GM12865 (cell line): Measurements from ENCODE around the gene DGCR6L.
A peak's percentile ranks its signal among the peaks of the same experiment; 100 is the strongest.
"Not testable (repeated sequence)": the region's sequence is repeated elsewhere in the genome, so short reads cannot be mapped to it uniquely, and the experiment has no call there.

ENCODE experiments used
- DNase-seq: peaks from one replicate; pipeline ENCODE4 v3.0.0; 2010; ENCODE audit warnings: low read depth
- H3K4me3 ChIP-seq: 2 replicates; pipeline ENCODE4 v1.5.1; 2011; ENCODE audit warnings: mild to moderate bottlenecking, low read depth, low read length, control low read depth
- TF ChIP-seq, protein P1 (sequence below): IDR thresholded peaks from 2 replicates; pipeline ENCODE4 v1.5.1; 2011; ENCODE audit warnings: low read length, control low read depth, low read depth, inconsistent platforms; ENCODE audit not compliant: insufficient read depth; ENCODE audit errors: missing control alignments

The DGCR6L gene

GRCh38 chr22:20319745-20320658 lies at the start of gene DGCR6L:
DGCR6L (minus strand) TSS chr22:20320060; CDS start chr22:20319988, 72 bp downstream.
- H3K4me3 ChIP-seq = peak within 1 kb of the TSS; percentile 83
- TF ChIP-seq, protein P1, sequence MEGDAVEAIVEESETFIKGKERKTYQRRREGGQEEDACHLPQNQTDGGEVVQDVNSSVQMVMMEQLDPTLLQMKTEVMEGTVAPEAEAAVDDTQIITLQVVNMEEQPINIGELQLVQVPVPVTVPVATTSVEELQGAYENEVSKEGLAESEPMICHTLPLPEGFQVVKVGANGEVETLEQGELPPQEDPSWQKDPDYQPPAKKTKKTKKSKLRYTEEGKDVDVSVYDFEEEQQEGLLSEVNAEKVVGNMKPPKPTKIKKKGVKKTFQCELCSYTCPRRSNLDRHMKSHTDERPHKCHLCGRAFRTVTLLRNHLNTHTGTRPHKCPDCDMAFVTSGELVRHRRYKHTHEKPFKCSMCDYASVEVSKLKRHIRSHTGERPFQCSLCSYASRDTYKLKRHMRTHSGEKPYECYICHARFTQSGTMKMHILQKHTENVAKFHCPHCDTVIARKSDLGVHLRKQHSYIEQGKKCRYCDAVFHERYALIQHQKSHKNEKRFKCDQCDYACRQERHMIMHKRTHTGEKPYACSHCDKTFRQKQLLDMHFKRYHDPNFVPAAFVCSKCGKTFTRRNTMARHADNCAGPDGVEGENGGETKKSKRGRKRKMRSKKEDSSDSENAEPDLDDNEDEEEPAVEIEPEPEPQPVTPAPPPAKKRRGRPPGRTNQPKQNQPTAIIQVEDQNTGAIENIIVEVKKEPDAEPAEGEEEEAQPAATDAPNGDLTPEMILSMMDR = no peak
- DNase-seq = peak; percentile 97

DNA sequence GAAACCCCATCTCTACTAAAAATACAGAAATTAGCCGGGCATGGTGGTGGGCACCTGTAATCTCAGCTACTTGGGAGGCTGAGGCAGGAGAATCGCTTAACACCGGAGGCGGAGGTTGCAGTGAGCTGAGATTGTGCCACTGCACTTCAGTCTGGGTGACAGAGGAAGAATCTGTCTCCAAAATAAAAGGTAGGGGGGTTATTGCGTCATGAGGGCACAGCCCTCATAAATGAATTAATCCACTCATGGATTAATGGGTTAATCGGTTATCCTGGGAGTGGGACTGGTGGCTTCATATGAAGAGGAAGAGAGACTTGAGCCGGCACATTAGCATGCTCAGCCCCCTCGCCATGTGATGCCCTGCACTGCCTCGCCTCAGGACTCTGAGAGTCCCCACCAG lies 49.0 kb upstream of the DGCR6L start:
- not testable (repeated sequence) for DNase-seq, H3K4me3 ChIP-seq

DNA sequence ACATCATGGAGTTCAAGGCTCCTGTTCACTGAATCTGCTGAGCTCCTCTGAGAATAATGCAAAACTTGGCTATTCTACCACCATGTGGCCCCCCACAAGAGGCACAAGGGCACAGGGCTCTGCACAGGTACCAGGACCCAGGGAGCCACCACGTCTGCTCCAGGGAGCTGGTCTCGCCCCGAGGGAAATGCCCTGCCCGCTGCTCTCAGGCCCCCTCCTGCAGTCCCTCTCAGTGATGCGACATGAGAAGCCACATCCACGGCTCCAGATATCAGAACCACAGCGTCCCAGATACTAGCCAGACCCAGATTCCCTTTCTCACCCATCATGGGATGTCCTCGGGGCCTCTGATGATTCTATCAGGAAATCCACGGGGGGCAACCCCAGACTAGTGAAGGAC lies 47.0 kb upstream of the DGCR6L start:
- H3K4me3 ChIP-seq, DNase-seq: not testable (repeated sequence)

DNA sequence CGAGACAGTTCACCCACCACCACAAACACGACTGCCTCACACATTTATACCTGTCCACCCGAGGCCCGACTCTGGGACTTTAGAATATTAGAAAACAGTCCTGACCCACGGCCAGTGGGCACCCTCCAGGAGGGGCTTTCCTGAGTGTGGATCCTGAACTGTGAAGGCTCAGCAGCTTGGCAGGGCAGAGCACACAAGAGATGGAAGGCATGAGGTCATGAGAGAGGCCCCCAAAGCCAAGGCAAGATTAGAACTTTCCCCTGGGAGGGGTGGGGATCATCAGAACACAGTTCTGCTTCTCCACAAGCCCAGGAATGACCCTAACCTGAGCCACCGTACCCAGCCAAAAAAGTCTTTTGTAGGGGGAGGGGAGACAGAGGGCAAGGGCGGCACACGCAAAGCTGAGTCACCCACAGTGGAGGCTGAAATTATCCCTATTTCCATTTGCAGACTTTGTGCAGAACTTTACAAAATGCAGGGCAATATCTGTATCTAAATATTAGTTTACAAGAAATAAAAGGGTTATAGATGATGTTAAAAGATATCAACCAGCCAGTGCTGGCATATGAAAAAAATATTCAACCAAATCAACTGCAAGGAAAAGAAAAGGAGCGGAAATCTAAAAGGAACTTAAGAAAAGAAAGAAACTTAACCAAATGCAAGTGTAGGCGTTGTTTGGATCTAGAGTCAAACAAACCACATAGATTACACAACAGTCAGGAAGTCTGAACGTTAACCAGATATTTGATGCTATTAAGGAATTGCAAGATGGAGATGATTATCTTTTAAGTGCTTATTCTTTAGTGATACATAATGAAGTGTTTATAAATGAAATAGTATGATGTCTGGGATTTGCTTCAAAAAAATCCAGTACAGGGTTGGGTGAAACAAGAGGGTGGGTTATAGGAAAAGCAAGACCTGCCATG lies 44.7 kb upstream of the DGCR6L start:
- H3K4me3 ChIP-seq, DNase-seq: not testable (repeated sequence)

GRCh38 chr22:20362403-20362802 lies 42.5 kb upstream of the DGCR6L start:
- DNase-seq, H3K4me3 ChIP-seq: not testable (repeated sequence)

DNA sequence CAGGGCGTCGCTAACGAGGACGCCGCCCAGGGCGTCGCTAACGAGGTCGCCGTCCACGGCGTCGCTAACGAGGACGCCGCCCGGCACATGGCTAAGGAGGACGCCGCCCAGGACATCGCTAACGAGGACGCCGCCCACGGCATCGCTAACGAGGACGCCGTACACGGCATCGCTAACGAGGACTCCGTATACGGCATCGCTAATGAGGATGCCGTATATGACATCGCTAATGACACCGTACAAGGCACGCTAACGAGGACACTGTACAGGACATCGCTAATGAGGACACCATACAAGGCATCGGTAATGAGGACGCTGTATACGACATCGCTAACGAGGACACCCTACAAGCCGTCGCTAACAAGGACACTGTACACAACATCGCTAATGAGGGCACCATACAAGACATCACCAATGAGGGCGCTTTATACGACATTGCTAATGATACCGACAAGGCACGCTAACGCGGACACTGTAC lies 41.9 kb upstream of the DGCR6L start:
- DNase-seq, H3K4me3 ChIP-seq: not testable (repeated sequence)

DNA sequence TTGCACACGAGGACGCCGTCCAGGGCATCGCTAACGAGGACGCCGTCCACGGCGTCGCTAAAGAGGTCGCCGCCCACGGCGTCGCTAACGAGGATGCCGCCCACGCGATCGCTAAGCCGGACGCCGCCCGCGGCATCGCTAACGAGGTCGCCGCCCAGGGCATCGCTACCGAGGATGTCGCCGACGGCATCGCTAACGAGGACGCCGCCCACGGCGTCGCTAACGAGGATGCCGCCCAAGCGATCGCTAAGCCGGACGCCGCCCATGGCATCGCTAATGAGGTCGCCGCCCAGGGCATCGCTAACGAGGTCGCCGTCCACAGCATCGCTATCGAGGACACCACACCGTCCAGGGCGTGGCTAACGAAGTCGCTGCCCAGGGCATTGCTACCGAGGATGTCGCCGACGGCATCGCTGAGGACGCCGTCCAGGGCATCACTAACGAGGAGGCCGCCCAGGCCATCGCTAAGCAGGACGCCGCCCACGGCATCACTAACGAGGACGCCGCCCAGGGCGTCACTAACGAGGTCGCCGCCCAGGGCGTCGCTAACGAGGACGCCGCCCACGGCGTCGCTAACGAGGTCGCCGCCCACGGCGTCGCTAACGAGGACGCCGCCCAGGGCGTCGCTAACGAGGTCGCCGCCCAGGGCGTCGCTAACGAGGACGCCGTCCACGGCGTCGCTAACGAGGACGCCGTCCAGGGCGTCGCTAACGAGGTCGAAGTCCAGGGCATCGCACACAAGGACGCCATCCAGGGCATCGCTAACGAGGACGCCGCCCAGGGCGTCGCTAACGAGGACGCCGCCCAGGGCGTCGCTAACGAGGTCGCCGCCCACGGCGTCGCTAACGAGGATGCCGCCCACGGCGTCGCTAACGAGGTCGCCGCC lies 41.2 kb upstream of the DGCR6L start:
- not testable (repeated sequence) for H3K4me3 ChIP-seq, DNase-seq

DNA sequence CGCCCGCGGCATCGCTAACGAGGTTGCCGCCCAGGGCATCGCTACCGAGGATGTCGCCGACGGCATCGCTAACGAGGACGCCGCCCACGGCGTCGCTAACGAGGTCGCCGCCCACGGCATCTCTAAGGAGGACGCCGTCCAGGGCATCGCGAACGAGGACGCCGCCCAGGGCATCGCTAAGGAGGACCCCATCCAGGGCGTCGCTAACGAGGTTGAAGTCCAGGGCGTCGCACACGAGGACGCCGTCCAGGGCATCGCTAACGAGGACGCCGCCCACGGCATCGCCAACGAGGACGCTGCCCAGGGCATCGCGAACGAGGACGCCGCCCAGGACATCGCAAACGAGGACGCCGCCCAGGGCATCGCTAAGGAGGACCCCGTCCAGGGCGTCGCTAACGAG lies 40.4 kb upstream of the DGCR6L start:
- not testable (repeated sequence) for H3K4me3 ChIP-seq, DNase-seq

DNA sequence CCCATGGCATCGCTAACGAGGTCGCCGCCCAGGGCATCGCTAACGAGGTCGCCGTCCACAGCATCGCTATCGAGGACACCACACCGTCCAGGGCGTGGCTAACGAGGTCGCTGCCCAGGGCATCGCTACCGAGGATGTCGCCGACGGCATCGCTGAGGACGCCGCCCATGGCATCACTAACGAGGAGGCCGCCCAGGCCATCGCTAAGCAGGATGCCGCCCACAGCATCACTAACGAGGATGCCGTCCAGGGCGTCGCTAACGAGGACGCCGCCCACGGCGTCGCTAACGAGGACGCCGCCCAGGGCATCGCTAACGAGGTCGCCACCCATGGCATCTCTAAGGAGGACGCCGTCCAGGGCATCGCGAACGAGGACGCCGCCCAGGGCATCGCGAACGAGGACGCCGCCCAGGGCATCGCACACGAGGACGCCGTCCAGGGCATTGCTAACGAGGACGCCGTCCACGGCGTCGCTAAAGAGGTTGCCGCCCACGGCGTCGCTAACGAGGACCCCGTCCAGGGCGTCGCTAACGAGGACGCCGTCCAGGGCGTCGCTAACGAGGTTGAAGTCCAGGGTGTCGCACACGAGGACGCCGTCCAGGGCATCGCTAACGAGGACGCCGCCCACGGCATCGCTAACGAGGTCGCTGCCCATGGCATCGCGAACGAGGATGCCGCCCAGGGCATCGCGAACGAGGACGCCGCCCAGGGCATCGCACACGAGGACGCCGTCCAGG lies 38.8 kb upstream of the DGCR6L start:
- DNase-seq, H3K4me3 ChIP-seq: not testable (repeated sequence)

DNA sequence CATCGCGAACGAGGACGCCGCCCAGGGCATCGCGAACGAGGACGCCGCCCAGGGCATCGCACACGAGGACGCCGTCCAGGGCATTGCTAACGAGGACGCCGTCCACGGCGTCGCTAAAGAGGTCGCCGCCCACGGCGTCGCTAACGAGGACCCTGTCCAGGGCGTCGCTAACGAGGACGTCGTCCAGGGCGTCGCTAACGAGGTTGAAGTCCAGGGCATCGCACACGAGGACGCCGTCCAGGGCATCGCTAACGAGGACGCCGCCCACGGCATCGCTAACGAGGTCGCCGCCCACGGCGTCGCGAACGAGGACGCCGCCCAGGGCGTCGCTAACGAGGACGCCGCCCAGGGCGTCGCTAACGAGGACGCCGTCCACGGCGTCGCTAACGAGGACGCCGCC lies 38.1 kb upstream of the DGCR6L start:
- not testable (repeated sequence) for DNase-seq, H3K4me3 ChIP-seq

- H3K4me3 ChIP-seq, DNase-seq: not testable (repeated sequence)
These were observed 37.0 kb upstream of the DGCR6L start for GRCh38 chr22:20356906-20357305.

DNA sequence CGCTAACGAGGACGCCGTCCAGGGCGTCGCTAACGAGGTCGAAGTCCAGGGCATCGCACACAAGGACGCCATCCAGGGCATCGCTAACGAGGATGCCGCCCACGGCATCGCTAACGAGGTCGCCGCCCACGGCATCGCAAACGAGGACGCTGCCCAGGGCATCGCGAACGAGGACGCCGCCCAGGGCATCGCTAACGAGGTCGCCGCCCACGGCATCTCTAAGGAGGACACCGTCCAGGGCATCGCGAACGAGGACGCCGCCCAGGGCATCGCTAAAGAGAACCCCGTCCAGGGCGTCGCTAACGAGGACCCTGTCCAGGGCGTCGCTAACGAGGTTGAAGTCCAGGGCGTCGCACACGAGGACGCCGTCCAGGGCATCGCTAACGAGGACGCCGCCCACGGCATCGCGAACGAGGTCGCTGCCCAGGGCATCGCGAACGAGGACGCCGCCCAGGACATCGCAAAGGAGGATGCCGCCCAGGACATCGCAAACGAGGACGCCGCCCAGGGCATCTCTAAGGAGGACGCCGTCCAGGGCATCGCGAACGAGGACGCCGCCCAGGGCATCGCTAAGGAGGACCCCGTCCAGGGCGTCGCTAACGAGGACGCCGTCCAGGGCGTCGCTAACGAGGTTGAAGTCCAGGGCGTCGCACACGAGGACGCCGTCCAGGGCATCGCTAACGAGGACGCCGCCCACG lies 36.2 kb upstream of the DGCR6L start:
- not testable (repeated sequence) for H3K4me3 ChIP-seq, DNase-seq
